PC-3 (cell line): ENCODE results near the gene PLIN4. TPM values are rescaled to one million over a fixed set of nuclear protein-coding genes. Genes with fewer than 3 reads are reported as not detected.

Source experiments
- ATAC-seq: fragments of 200-7000 bp; cut with Tn5 transposase; 2 replicates; pipeline ENCODE4 v1.9.1; 2020; ENCODE audit warnings: mild to moderate bottlenecking, moderate library complexity
- BruUV-seq: library from RNA; stranded (reverse); fragments of 400-500 nt; replicated peaks from 2 replicates; lab custom pipeline; 2021; lab: Mats Ljungman, UMichigan
- CTCF ChIA-PET: fragments of 300-600 bp; sonication (Branson Sonifier 250); formaldehyde crosslinking; loops from one replicate; lab custom pipeline; 2022; ENCODE audit warnings: antibody characterized with exemption; lab: Charles Lee
- POLR2A ChIA-PET: fragments of 300-600 bp; sonication (Branson Sonifier 250); formaldehyde crosslinking; loops from one replicate; lab custom pipeline; 2022; ENCODE audit warnings: antibody characterized with exemption; ENCODE audit not compliant: unreplicated experiment; lab: Charles Lee
- DNase-seq: peaks from one replicate; pipeline ENCODE4 v3.0.0-alpha.2; 2015
- H2AFZ ChIP-seq: fragments of 300-600 bp; sonication (generic); 2 replicates; pipeline ENCODE4 v1.6.0; 2016; ENCODE audit warnings: antibody characterized with exemption, low read length
- H3F3A ChIP-seq: fragments of 300-600 bp; sonication (generic); one replicate; pipeline ENCODE4 v1.6.0; 2017; ENCODE audit warnings: antibody characterized with exemption, low read length, control low read depth, mild to moderate bottlenecking; ENCODE audit not compliant: unreplicated experiment
- H3K27ac ChIP-seq: fragments of 300-600 bp; sonication (generic); 2 replicates; pipeline ENCODE4 v1.5.1; 2016; ENCODE audit warnings: mild to moderate bottlenecking, low read length
- H3K27me3 ChIP-seq: fragments of 300-600 bp; sonication (generic); 2 replicates; pipeline ENCODE4 v1.6.1; 2016; ENCODE audit warnings: low read length, mixed read lengths
- H3K36me3 ChIP-seq: fragments of 300-600 bp; sonication (generic); 2 replicates; pipeline ENCODE4 v1.6.1; 2016; ENCODE audit warnings: low read depth, mixed run types, low read length, mixed read lengths
- H3K4me1 ChIP-seq: fragments of 300-600 bp; sonication (generic); 2 replicates; pipeline ENCODE4 v1.5.1; 2016; ENCODE audit warnings: low read length; ENCODE audit not compliant: insufficient read depth
- H3K4me2 ChIP-seq: fragments of 300-600 bp; sonication (generic); 2 replicates; pipeline ENCODE4 v1.6.0; 2016; ENCODE audit warnings: low read length
- H3K4me3 ChIP-seq: fragments of 300-600 bp; sonication (generic); 2 replicates; pipeline ENCODE4 v1.5.1; 2016; ENCODE audit warnings: mild to moderate bottlenecking, low read length, mixed read lengths
- H3K79me2 ChIP-seq: fragments of 300-600 bp; sonication (generic); 2 replicates; pipeline ENCODE4 v1.6.1; 2017; ENCODE audit warnings: low read length, mixed read lengths
- H3K9ac ChIP-seq: fragments of 300-600 bp; sonication (generic); 2 replicates; pipeline ENCODE4 v1.6.0; 2016; ENCODE audit warnings: mild to moderate bottlenecking, low read length
- H3K9me2 ChIP-seq: fragments of 300-600 bp; sonication (generic); replicated peaks from 2 replicates; pipeline ENCODE4 v1.6.1; 2016; ENCODE audit warnings: mixed run types, low read length, mixed read lengths
- H3K9me3 ChIP-seq: fragments of 300-600 bp; sonication (generic); 2 replicates; pipeline ENCODE4 v1.6.1; 2016; ENCODE audit warnings: low read length, mixed read lengths
- H4K20me1 ChIP-seq: fragments of 300-600 bp; sonication (generic); 2 replicates; pipeline ENCODE4 v1.6.1; 2016; ENCODE audit warnings: low read length, mixed read lengths
- EZH2 ChIP-seq: fragments of 300-600 bp; sonication (generic); IDR thresholded peaks from one replicate; pipeline ENCODE4 v1.6.1; 2017; ENCODE audit warnings: antibody characterized with exemption, mild to moderate bottlenecking, low read length; ENCODE audit not compliant: unreplicated experiment
- EZH2phosphoT487 ChIP-seq: fragments of 300-600 bp; sonication (generic); IDR thresholded peaks from 2 replicates; pipeline ENCODE4 v1.6.1; 2018; ENCODE audit warnings: mild to moderate bottlenecking, antibody characterized with exemption, low read length, borderline replicate concordance
- intact Hi-C: fragments of 100-400 bp; cut with micrococcal nuclease; formaldehyde crosslinking; loops from 2 replicates; pipeline ENCODE4 v1.9.0; 2023
- total RNA-seq: library from RNA; depleted of rRNA; stranded (reverse); fragments of >200 nt; gene quantifications from 2 replicates; pipeline ENCODE4 v1.2.3, GENCODE V29; 2014
- TF ChIP-seq, protein P1 (sequence below): fragments of 300-600 bp; sonication (generic); conservative IDR thresholded peaks from 2 replicates; pipeline ENCODE4 v1.5.1; 2017; ENCODE audit warnings: antibody characterized with exemption, low read depth, mild to moderate bottlenecking, low read length

Gene PLIN4
- total RNA-seq, 1 experiment from 2014 or later, result 9.1 TPM

DNA sequence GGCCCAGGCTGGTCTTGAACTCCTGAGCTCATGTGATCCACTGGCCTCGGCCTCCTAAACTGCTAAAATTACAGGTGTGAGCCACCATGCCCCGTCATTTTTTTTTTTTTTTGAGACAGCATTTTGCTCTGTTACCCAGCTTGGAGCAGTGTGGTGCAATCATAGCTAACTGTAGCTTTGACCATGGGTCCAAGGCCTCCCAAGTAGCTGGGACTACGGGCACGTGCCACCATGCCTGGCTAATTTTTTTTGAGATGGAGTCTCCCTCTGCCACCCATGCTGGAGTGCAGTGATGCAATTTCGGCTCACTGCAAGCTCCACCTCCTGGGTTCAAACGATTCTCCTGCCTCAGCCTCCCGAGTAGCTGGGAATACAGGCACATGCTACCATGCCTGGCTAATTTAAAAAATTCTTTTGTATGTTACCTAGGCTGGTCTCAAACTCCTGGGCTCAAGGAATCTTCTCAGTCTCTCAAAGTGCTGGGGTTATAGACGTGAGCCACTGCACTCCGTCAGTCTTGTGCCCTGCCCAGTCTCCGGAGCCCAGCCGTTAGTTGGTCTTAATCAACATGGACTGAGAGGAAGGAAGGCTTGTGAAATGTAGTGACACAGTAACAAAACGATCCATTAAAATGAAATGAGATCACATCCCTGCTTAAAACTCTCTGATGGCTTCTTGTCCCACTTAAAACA lies 23.0 kb upstream of the PLIN4 start:
- no peaks in the 10 kb centered on the region for H3K9me3 ChIP-seq
- no peaks in the 10 kb centered on the region for H3K79me2 ChIP-seq
- H3K27me3 ChIP-seq, result no peaks in the 10 kb centered on the region
- peaks cover 10% of the 10 kb centered on the region for H3K4me1 ChIP-seq
- H3K36me3 ChIP-seq, result no peaks in the 10 kb centered on the region
- BruUV-seq, result no TSS peak
- DNase-seq, result no peak
- POLR2A ChIA-PET, result interaction anchor here (0.6 kb wide), 1 partner anchor 96 kb away, joined by 3 read pairs; no protein-coding TSS in a partner anchor
- intact Hi-C loops, result no loop called here
- no peaks in the 10 kb centered on the region for H3K9me2 ChIP-seq
- no peaks in the 10 kb centered on the region for H4K20me1 ChIP-seq
- TF ChIP-seq EZH2phosphoT487 (no peak), EZH2 (no peak)
- TF ChIP-seq, protein P1, sequence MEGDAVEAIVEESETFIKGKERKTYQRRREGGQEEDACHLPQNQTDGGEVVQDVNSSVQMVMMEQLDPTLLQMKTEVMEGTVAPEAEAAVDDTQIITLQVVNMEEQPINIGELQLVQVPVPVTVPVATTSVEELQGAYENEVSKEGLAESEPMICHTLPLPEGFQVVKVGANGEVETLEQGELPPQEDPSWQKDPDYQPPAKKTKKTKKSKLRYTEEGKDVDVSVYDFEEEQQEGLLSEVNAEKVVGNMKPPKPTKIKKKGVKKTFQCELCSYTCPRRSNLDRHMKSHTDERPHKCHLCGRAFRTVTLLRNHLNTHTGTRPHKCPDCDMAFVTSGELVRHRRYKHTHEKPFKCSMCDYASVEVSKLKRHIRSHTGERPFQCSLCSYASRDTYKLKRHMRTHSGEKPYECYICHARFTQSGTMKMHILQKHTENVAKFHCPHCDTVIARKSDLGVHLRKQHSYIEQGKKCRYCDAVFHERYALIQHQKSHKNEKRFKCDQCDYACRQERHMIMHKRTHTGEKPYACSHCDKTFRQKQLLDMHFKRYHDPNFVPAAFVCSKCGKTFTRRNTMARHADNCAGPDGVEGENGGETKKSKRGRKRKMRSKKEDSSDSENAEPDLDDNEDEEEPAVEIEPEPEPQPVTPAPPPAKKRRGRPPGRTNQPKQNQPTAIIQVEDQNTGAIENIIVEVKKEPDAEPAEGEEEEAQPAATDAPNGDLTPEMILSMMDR, result no peak
- H3K4me2 ChIP-seq, result no peak overlapping the region
- H3K4me3 ChIP-seq, result no peak overlapping the region
- no peaks in the 10 kb centered on the region for H3F3A ChIP-seq
- H2AFZ ChIP-seq, result no peak overlapping the region
- no peak for ATAC-seq
- CTCF ChIA-PET, result interaction anchor here (0.6 kb wide), 1 partner anchor 20 kb away, joined by 3 read pairs; no protein-coding TSS in a partner anchor
- H3K9ac ChIP-seq, result no peak overlapping the region
- no peak overlapping the region for H3K27ac ChIP-seq

GRCh38 chr19:4539693-4540581 lies 21.7 kb upstream of the PLIN4 start, which contains the start of gene LRG1:
LRG1 (minus strand) TSS chr19:4540036; CDS start chr19:4540013, 23 bp downstream.
- no TSS peak for BruUV-seq
- H3K79me2 ChIP-seq, result no peaks in the 10 kb centered on the region

More at GRCh38 chr19:4539693-4540581, 21.7 kb upstream of the PLIN4 start, which contains the start of gene LRG1:
- intact Hi-C loops, result no loop called here
- Histone ChIP-seq H3K9ac (no peak within 1 kb of the TSS), H3K27me3 (no peaks in the 10 kb centered on the region), H3K9me2 (no peaks in the 10 kb centered on the region), H4K20me1 (no peaks in the 10 kb centered on the region), H3K36me3 (no peaks in the 10 kb centered on the region), H3F3A (no peaks in the 10 kb centered on the region), H3K4me3 (no peak within 1 kb of the TSS), H3K4me1 (peaks cover 18% of the 10 kb centered on the region), H3K27ac (no peak within 1 kb of the TSS), H3K4me2 (no peak within 1 kb of the TSS), H3K9me3 (no peaks in the 10 kb centered on the region), H2AFZ (peak within 1 kb of the TSS; percentile 40)
- DNase-seq, result no peak
- TF ChIP-seq, protein P1, result no peak
- TF ChIP-seq EZH2phosphoT487, result no peak
- no peak for TF ChIP-seq EZH2
- POLR2A ChIA-PET, result no interaction called here
- ATAC-seq, result no peak
- CTCF ChIA-PET, result interaction anchor here (0.7 to 1.0 kb wide), 2 partner anchors 9 to 15 kb away, joined by 3 read pairs; no protein-coding TSS in a partner anchor
